Measurements from ENCODE around the gene WEE1.
"Not testable (repeated sequence)": the region's sequence is repeated elsewhere in the genome, so short reads cannot be mapped to it uniquely, and the experiment has no call there.

WEE1 gene

DNA sequence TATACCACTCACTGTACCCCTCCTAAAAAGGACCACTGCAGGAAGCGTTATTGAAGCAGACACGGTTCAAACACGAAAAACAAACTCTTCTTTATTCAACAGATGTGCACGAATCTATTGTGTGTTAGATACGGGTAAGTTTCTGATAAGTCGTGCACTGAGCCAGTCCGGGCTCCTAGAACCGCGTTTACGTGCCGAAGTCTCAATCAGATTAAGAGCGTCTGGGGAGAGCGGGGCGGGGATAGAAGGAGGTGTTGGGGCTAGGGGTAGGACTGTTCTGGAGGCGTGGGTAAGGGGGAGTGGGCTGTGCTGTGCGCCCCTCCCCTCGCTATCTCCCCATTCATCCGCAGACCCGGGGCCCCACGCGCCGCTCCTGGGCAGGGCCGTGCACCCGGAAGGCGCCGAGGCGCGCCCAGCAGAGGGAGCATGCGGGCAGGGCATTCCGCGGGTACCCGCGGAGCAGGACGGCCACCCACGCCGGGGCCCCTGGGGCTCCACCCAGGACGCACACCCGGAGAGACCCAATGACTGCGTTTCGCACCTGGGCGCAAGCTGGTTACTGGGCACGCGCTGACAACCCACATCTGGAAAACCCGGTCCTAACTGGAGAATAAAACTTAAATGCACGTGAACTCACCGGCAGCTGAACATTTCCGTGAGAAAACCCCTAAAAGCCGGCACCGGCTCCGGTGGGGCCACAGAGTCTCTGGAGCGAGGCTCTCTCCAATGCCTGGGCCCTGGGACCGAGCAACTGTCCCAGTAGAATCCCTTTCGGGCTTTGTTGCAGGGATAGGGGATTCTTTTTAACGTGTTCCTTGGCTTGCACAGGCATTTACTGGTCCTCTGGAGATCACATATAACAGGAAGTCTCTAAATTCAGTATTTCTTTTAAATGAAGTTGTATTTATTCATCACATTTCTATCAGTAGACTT is 40.6 kb downstream of the WEE1 start:
- peaks cover 24% of the 10 kb centered on the region for H3K4me1 ChIP-seq (ENCODE audit: control insufficient read depth, insufficient read depth, low read length)
- H3K9me3 ChIP-seq (ENCODE audit: control insufficient read depth, insufficient read depth, low read length) = no peaks in the 10 kb centered on the region
- no peaks in the 10 kb centered on the region for H3K27me3 ChIP-seq (ENCODE audit: control insufficient read depth, insufficient read depth, low read length)
- peak overlapping the region; percentile 68 for H3K9ac ChIP-seq (ENCODE audit: low read depth, low read length)
- peak overlapping the region; percentile 87 for H3K27ac ChIP-seq (ENCODE audit: low read depth, low read length)
- H3K36me3 ChIP-seq (ENCODE audit: control insufficient read depth, insufficient read depth, low read length) = no peaks in the 10 kb centered on the region
- peak overlapping the region; percentile 62 for H3K4me3 ChIP-seq (ENCODE audit: low read depth, low read length)

- H3K36me3 ChIP-seq (ENCODE audit: control insufficient read depth, insufficient read depth, low read length) = no peaks in the 10 kb centered on the region
- no peaks in the 10 kb centered on the region for H3K27me3 ChIP-seq (ENCODE audit: control insufficient read depth, insufficient read depth, low read length)
- peak overlapping the region; percentile 62 for H3K4me3 ChIP-seq (ENCODE audit: low read depth, low read length)
- H3K9me3 ChIP-seq (ENCODE audit: control insufficient read depth, insufficient read depth, low read length) = no peaks in the 10 kb centered on the region
- no peak overlapping the region for H3K9ac ChIP-seq (ENCODE audit: low read depth, low read length)
- H3K27ac ChIP-seq (ENCODE audit: low read depth, low read length) = no peak overlapping the region
- peaks cover 24% of the 10 kb centered on the region for H3K4me1 ChIP-seq (ENCODE audit: control insufficient read depth, insufficient read depth, low read length)
Observed at GRCh38 chr11:9615031-9615451, 41.6 kb downstream of the WEE1 start.

DNA sequence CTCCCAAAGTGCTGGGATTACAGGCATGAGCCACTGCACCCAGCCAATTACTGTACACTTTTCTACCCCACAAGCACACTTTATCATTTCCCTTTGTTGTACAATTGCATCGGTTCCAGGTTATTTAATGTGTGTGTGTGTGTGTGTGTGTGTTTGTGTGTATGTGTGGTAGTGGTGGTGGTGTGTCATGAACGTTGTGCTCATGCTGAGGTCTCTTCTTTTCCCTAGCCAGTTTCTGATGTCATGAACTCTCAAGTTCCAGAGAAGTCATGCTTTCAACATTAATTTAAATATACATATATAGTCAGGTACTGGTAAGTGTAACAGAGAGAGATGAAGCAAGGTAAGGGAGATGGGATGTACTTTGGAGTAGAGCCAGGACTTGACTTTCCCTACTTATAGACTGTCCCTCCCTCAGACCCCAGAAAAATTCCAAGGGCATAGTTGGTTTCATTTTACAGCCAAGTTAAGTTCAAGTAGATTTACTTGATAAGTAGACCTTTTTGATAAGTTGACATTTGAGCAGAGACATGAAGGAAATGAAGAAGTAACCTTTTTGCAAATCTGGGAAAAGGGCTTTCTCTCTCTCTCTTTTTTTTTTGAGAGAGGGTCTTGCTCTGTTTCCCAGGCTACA is 42.7 kb downstream of the WEE1 start:
- no peak overlapping the region for H3K4me3 ChIP-seq (ENCODE audit: low read depth, low read length)
- no peaks in the 10 kb centered on the region for H3K27me3 ChIP-seq (ENCODE audit: control insufficient read depth, insufficient read depth, low read length)
- no peak overlapping the region for H3K27ac ChIP-seq (ENCODE audit: low read depth, low read length)
- H3K9ac ChIP-seq (ENCODE audit: low read depth, low read length) = no peak overlapping the region
- no peaks in the 10 kb centered on the region for H3K9me3 ChIP-seq (ENCODE audit: control insufficient read depth, insufficient read depth, low read length)
- no peaks in the 10 kb centered on the region for H3K36me3 ChIP-seq (ENCODE audit: control insufficient read depth, insufficient read depth, low read length)
- H3K4me1 ChIP-seq (ENCODE audit: control insufficient read depth, insufficient read depth, low read length) = peaks cover 24% of the 10 kb centered on the region

- Histone ChIP-seq H3K9ac (ENCODE audit: low read depth, low read length) (no peak overlapping the region), H3K27me3 (ENCODE audit: control insufficient read depth, insufficient read depth, low read length) (no peaks in the 10 kb centered on the region), H3K4me3 (ENCODE audit: low read depth, low read length) (no peak overlapping the region), H3K27ac (ENCODE audit: low read depth, low read length) (no peak overlapping the region), H3K9me3 (ENCODE audit: control insufficient read depth, insufficient read depth, low read length) (no peaks in the 10 kb centered on the region), H3K4me1 (ENCODE audit: control insufficient read depth, insufficient read depth, low read length) (peaks cover 24% of the 10 kb centered on the region), H3K36me3 (ENCODE audit: control insufficient read depth, insufficient read depth, low read length) (no peaks in the 10 kb centered on the region)
Observed at GRCh38 chr11:9616858-9617257, 43.4 kb downstream of the WEE1 start.

DNA sequence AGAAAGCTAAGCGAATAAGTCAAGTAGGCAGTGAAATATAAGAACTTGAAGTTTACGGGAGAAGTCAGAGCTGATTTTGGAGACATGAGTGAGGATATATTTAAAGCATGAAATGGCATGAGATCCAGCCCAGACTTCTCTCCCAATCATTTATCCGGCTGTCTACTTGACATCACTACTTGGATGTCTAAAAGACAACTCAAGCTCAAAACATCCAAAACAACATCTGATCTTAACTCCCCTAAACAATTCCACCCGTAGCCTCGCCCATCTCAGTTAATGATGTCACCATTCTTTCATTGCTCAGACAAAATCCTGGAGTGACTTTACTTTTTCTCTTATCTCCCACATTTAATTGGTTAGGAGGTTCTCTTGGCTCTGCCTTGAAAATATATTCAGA is 44.5 kb downstream of the WEE1 start:
- H3K9ac ChIP-seq (ENCODE audit: low read depth, low read length) = no peak overlapping the region
- no peak overlapping the region for H3K27ac ChIP-seq (ENCODE audit: low read depth, low read length)
- no peaks in the 10 kb centered on the region for H3K9me3 ChIP-seq (ENCODE audit: control insufficient read depth, insufficient read depth, low read length)
- H3K27me3 ChIP-seq (ENCODE audit: control insufficient read depth, insufficient read depth, low read length) = no peaks in the 10 kb centered on the region
- H3K4me1 ChIP-seq (ENCODE audit: control insufficient read depth, insufficient read depth, low read length) = peaks cover 20% of the 10 kb centered on the region
- no peak overlapping the region for H3K4me3 ChIP-seq (ENCODE audit: low read depth, low read length)
- no peaks in the 10 kb centered on the region for H3K36me3 ChIP-seq (ENCODE audit: control insufficient read depth, insufficient read depth, low read length)

- peaks cover 13% of the 10 kb centered on the region for H3K4me1 ChIP-seq (ENCODE audit: control insufficient read depth, insufficient read depth, low read length)
- H3K9me3 ChIP-seq (ENCODE audit: control insufficient read depth, insufficient read depth, low read length) = no peaks in the 10 kb centered on the region
- no peak overlapping the region for H3K9ac ChIP-seq (ENCODE audit: low read depth, low read length)
- no peaks in the 10 kb centered on the region for H3K36me3 ChIP-seq (ENCODE audit: control insufficient read depth, insufficient read depth, low read length)
- no peak overlapping the region for H3K27ac ChIP-seq (ENCODE audit: low read depth, low read length)
- no peaks in the 10 kb centered on the region for H3K27me3 ChIP-seq (ENCODE audit: control insufficient read depth, insufficient read depth, low read length)
- no peak overlapping the region for H3K4me3 ChIP-seq (ENCODE audit: low read depth, low read length)
Observed at GRCh38 chr11:9619004-9619403, 45.5 kb downstream of the WEE1 start.

- no peaks in the 10 kb centered on the region for H3K36me3 ChIP-seq (ENCODE audit: control insufficient read depth, insufficient read depth, low read length)
- peaks cover 6% of the 10 kb centered on the region for H3K4me1 ChIP-seq (ENCODE audit: control insufficient read depth, insufficient read depth, low read length)
- no peak overlapping the region for H3K9ac ChIP-seq (ENCODE audit: low read depth, low read length)
- no peak overlapping the region for H3K4me3 ChIP-seq (ENCODE audit: low read depth, low read length)
- no peaks in the 10 kb centered on the region for H3K27me3 ChIP-seq (ENCODE audit: control insufficient read depth, insufficient read depth, low read length)
- no peak overlapping the region for H3K27ac ChIP-seq (ENCODE audit: low read depth, low read length)
- no peaks in the 10 kb centered on the region for H3K9me3 ChIP-seq (ENCODE audit: control insufficient read depth, insufficient read depth, low read length)
Observed at GRCh38 chr11:9619971-9620370, 46.5 kb downstream of the WEE1 start.

GRCh38 chr11:9622353-9622752 is 48.9 kb downstream of the WEE1 start:
- not testable (repeated sequence) for H3K9ac ChIP-seq (ENCODE audit: low read depth, low read length); H3K27ac ChIP-seq (ENCODE audit: low read depth, low read length); H3K27me3 ChIP-seq (ENCODE audit: control insufficient read depth, insufficient read depth, low read length); H3K4me3 ChIP-seq (ENCODE audit: low read depth, low read length); H3K36me3 ChIP-seq (ENCODE audit: control insufficient read depth, insufficient read depth, low read length); H3K9me3 ChIP-seq (ENCODE audit: control insufficient read depth, insufficient read depth, low read length)
- peaks cover 19% of the 10 kb centered on the region for H3K4me1 ChIP-seq (ENCODE audit: control insufficient read depth, insufficient read depth, low read length)

DNA sequence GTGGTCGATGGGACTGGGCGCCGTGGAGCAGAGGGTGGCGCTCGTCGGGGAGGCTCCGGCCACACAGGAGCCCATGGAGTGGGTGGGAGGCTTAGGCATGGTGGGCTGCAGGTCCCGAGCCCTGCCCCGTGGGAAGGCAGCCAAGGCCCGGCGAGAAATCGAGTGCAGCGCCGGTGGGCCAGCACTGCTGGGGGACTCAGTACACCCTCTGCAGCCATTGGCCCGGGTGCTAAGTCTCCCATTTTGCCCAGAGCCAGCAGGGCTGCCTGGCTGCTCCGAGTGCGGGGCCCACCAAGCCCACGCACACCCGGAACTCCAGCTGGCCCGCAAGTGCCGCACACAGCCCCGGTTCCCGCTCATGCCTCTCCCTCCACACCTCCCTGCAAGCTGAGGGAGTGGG is 49.6 kb downstream of the WEE1 start:
- H3K4me1 ChIP-seq (ENCODE audit: control insufficient read depth, insufficient read depth, low read length) = peaks cover 23% of the 10 kb centered on the region
- H3K4me3 ChIP-seq (ENCODE audit: low read depth, low read length); H3K9ac ChIP-seq (ENCODE audit: low read depth, low read length); H3K36me3 ChIP-seq (ENCODE audit: control insufficient read depth, insufficient read depth, low read length); H3K27me3 ChIP-seq (ENCODE audit: control insufficient read depth, insufficient read depth, low read length); H3K27ac ChIP-seq (ENCODE audit: low read depth, low read length); H3K9me3 ChIP-seq (ENCODE audit: control insufficient read depth, insufficient read depth, low read length): not testable (repeated sequence)

DNA sequence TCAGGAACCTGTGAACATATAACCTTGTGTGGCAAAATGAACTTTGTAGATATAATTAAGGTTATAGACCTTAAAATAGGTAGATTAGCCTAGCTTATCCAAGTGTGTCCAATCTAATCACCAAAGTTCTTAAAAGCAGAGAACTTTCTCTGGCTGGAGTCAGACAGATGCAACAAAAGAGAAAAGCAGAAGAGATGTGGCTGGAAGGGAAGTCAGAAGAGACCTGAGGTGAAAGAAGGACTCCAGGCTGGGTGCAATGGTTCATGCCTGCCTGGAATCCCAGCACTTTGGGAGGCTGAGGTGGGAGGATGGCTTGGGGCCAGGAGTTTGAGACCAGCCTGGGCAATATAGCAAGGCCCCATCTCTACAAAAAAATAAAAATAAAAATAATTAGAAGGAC is 51.0 kb downstream of the WEE1 start:
- Histone ChIP-seq H3K9me3 (ENCODE audit: control insufficient read depth, insufficient read depth, low read length) (no peaks in the 10 kb centered on the region), H3K27ac (ENCODE audit: low read depth, low read length) (no peak overlapping the region), H3K4me3 (ENCODE audit: low read depth, low read length) (no peak overlapping the region), H3K4me1 (ENCODE audit: control insufficient read depth, insufficient read depth, low read length) (peaks cover 31% of the 10 kb centered on the region), H3K36me3 (ENCODE audit: control insufficient read depth, insufficient read depth, low read length) (no peaks in the 10 kb centered on the region), H3K27me3 (ENCODE audit: control insufficient read depth, insufficient read depth, low read length) (no peaks in the 10 kb centered on the region), H3K9ac (ENCODE audit: low read depth, low read length) (no peak overlapping the region)

- H3K27me3 ChIP-seq (ENCODE audit: control insufficient read depth, insufficient read depth, low read length) = no peaks in the 10 kb centered on the region
- no peaks in the 10 kb centered on the region for H3K36me3 ChIP-seq (ENCODE audit: control insufficient read depth, insufficient read depth, low read length)
- H3K27ac ChIP-seq (ENCODE audit: low read depth, low read length) = no peak overlapping the region
Observed at GRCh38 chr11:9625162-9625561, 51.7 kb downstream of the WEE1 start.

More at GRCh38 chr11:9625162-9625561, 51.7 kb downstream of the WEE1 start:
- Histone ChIP-seq H3K9me3 (ENCODE audit: control insufficient read depth, insufficient read depth, low read length) (no peaks in the 10 kb centered on the region), H3K4me3 (ENCODE audit: low read depth, low read length) (no peak overlapping the region), H3K9ac (ENCODE audit: low read depth, low read length) (no peak overlapping the region), H3K4me1 (ENCODE audit: control insufficient read depth, insufficient read depth, low read length) (peaks cover 31% of the 10 kb centered on the region)
